IMR-90 (cell line): Measurements from ENCODE around the gene CSH1. TPM values are rescaled to one million over a fixed set of nuclear protein-coding genes. Genes with fewer than 3 reads are reported as not detected.

Source experiments
- ATAC-seq: fragments of 200-7000 bp; cut with Tn5 transposase; 2 replicates; pipeline ENCODE4 v1.9.1; 2020; ENCODE audit warnings: low read depth, mild to moderate bottlenecking, moderate library complexity
- BruUV-seq: library from RNA; stranded (reverse); fragments of 400-500 nt; replicated peaks from 2 replicates; lab custom pipeline; 2021; lab: Mats Ljungman, UMichigan
- CTCF ChIA-PET: fragments of 300-600 bp; formaldehyde crosslinking; extraction: SDS; loops from one replicate; lab custom pipeline; 2021; ENCODE audit warnings: antibody characterized with exemption; lab: Yijun Ruan, JAX
- POLR2A ChIA-PET: fragments of 300-600 bp; sonication (Branson Sonifier 250); formaldehyde crosslinking; loops from one replicate; lab custom pipeline; 2022; ENCODE audit warnings: antibody characterized with exemption; ENCODE audit not compliant: unreplicated experiment; lab: Charles Lee
- DNase-seq: peaks from one replicate; pipeline ENCODE4 v3.0.0; 2013
- H2AFZ ChIP-seq: replicated peaks from 2 replicates; pipeline ENCODE3; 2013; ENCODE audit warnings: low read length, mild to moderate bottlenecking; ENCODE audit not compliant: poor library complexity
- H2AK5ac ChIP-seq: 2 replicates; pipeline ENCODE4 v1.6.1; 2013; ENCODE audit warnings: low read depth, low read length, inconsistent platforms
- H2AK9ac ChIP-seq: replicated peaks from 2 replicates; pipeline ENCODE3; 2013; ENCODE audit warnings: mild to moderate bottlenecking, low read depth, low read length, moderate library complexity; ENCODE audit not compliant: poor library complexity
- H2BK120ac ChIP-seq: 2 replicates; pipeline ENCODE4 v1.6.1; 2013; ENCODE audit warnings: low read depth, low read length, inconsistent platforms
- H2BK15ac ChIP-seq: 3 replicates; pipeline ENCODE4 v1.6.1; 2013; ENCODE audit warnings: low read depth, low read length, inconsistent platforms
- H2BK20ac ChIP-seq: 2 replicates; pipeline ENCODE4 v1.6.1; 2013; ENCODE audit warnings: low read depth, mild to moderate bottlenecking, inconsistent platforms, low read length, moderate library complexity
- H2BK5ac ChIP-seq: 2 replicates; pipeline ENCODE4 v1.6.1; 2013; ENCODE audit warnings: mild to moderate bottlenecking, low read depth, low read length, inconsistent platforms; ENCODE audit not compliant: poor library complexity, severe bottlenecking
- H3K14ac ChIP-seq: replicated peaks from 2 replicates; pipeline ENCODE4 v1.6.1; 2013; ENCODE audit warnings: low read depth, low read length, inconsistent platforms
- H3K18ac ChIP-seq: 2 replicates; pipeline ENCODE4 v1.6.1; 2013; ENCODE audit warnings: low read depth, low read length, control low read depth
- H3K23ac ChIP-seq: 2 replicates; pipeline ENCODE4 v1.6.1; 2013; ENCODE audit warnings: low read depth, low read length, inconsistent platforms
- H3K27ac ChIP-seq: 2 replicates; pipeline ENCODE4 v1.5.1; 2013; ENCODE audit warnings: mild to moderate bottlenecking, control low read depth, low read length; ENCODE audit not compliant: insufficient read depth
- H3K27me3 ChIP-seq: 2 replicates; pipeline ENCODE4 v1.6.1; 2013; ENCODE audit warnings: low read length; ENCODE audit not compliant: control insufficient read depth, insufficient read depth
- H3K36me3 ChIP-seq: 2 replicates; pipeline ENCODE4 v1.6.1; 2013; ENCODE audit warnings: low read length, mixed read lengths; ENCODE audit not compliant: control insufficient read depth, insufficient read depth
- H3K4ac ChIP-seq: 2 replicates; pipeline ENCODE4 v1.6.1; 2013; ENCODE audit warnings: low read depth, low read length, inconsistent platforms
- H3K4me1 ChIP-seq: 2 replicates; pipeline ENCODE4 v1.6.1; 2013; ENCODE audit warnings: low read length, mixed read lengths; ENCODE audit not compliant: control insufficient read depth, insufficient read depth
- H3K4me2 ChIP-seq: 2 replicates; pipeline ENCODE4 v1.6.1; 2013; ENCODE audit warnings: low read depth, mild to moderate bottlenecking, control low read depth, low read length, moderate library complexity
- H3K4me3 ChIP-seq: 2 replicates; pipeline ENCODE4 v1.5.1; 2013; ENCODE audit warnings: low read depth, mild to moderate bottlenecking, control low read depth, low read length, moderate library complexity; ENCODE audit not compliant: insufficient read depth
- H3K56ac ChIP-seq: 2 replicates; pipeline ENCODE4 v1.6.1; 2013; ENCODE audit warnings: low read length, inconsistent platforms; ENCODE audit not compliant: insufficient read depth; ENCODE audit errors: extremely low read depth
- H3K79me1 ChIP-seq, 2 experiments: 2 replicates each; pipeline ENCODE4 v1.6.1; 2013; ENCODE audit warnings: low read length in 2 of 2, inconsistent platforms in 1 of 2, low read depth in 1 of 2
- H3K9ac ChIP-seq: 2 replicates; pipeline ENCODE4 v1.6.1; 2013; ENCODE audit warnings: low read depth, low read length, control low read depth
- H3K9me1 ChIP-seq: 2 replicates; pipeline ENCODE4 v1.6.1; 2013; ENCODE audit warnings: low read length, inconsistent platforms; ENCODE audit not compliant: insufficient read depth
- H3K9me3 ChIP-seq: 2 replicates; pipeline ENCODE4 v1.6.1; 2013; ENCODE audit warnings: low read length; ENCODE audit not compliant: control insufficient read depth, insufficient read depth
- H4K20me1 ChIP-seq: 2 replicates; pipeline ENCODE4 v1.6.1; 2013; ENCODE audit warnings: low read length, inconsistent platforms; ENCODE audit not compliant: insufficient read depth
- H4K5ac ChIP-seq: 2 replicates; pipeline ENCODE4 v1.6.1; 2013; ENCODE audit warnings: mild to moderate bottlenecking, low read depth, low read length, control low read depth
- H4K8ac ChIP-seq, 2 experiments: 2 replicates each; pipeline ENCODE4 v1.6.1; 2013; ENCODE audit warnings: low read depth in 2 of 2, low read length in 2 of 2, control low read depth in 1 of 2, inconsistent platforms in 1 of 2
- H4K91ac ChIP-seq: 2 replicates; pipeline ENCODE4 v1.6.1; 2013; ENCODE audit warnings: low read depth, low read length, inconsistent platforms; ENCODE audit not compliant: insufficient read depth
- BHLHE40 ChIP-seq: fragments of 150-350 bp; IDR thresholded peaks from 2 replicates; pipeline ENCODE4 v1.6.1; 2016; ENCODE audit warnings: mild to moderate bottlenecking, low read depth, low read length
- CEBPB ChIP-seq: IDR thresholded peaks from 2 replicates; pipeline ENCODE4 v1.6.1; 2012; ENCODE audit warnings: low read depth, low read length, improper control_type of control experiment
- CHD1 ChIP-seq: IDR thresholded peaks from 2 replicates; pipeline ENCODE4 v1.6.1; 2012; ENCODE audit warnings: low read depth, low read length, improper control_type of control experiment
- FOS ChIP-seq: fragments of 150-350 bp; IDR thresholded peaks from 2 replicates; pipeline ENCODE4 v1.6.1; 2016; ENCODE audit warnings: low read depth, low read length
- MAFK ChIP-seq: IDR thresholded peaks from 2 replicates; pipeline ENCODE4 v1.6.1; 2012; ENCODE audit warnings: low read depth, low read length, improper control_type of control experiment
- MAZ ChIP-seq: IDR thresholded peaks from 2 replicates; pipeline ENCODE4 v1.6.1; 2012; ENCODE audit warnings: low read depth, mild to moderate bottlenecking, low read length, improper control_type of control experiment, moderate library complexity, borderline replicate concordance
- MXI1 ChIP-seq: IDR thresholded peaks from 2 replicates; pipeline ENCODE4 v1.6.1; 2012; ENCODE audit warnings: low read depth, mild to moderate bottlenecking, low read length, moderate library complexity, borderline replicate concordance
- NFE2L2 ChIP-seq: fragments of 150-350 bp; IDR thresholded peaks from 2 replicates; pipeline ENCODE4 v1.6.1; 2016; ENCODE audit warnings: low read depth, mild to moderate bottlenecking, low read length
- POLR2A ChIP-seq: IDR thresholded peaks from 2 replicates; pipeline ENCODE4 v1.6.1; 2012; ENCODE audit warnings: mild to moderate bottlenecking, low read depth, low read length
- RAD21 ChIP-seq: IDR thresholded peaks from 2 replicates; pipeline ENCODE4 v1.6.1; 2012; ENCODE audit warnings: low read length, improper control_type of control experiment
- RCOR1 ChIP-seq: IDR thresholded peaks from 2 replicates; pipeline ENCODE4 v1.6.1; 2012; ENCODE audit warnings: mild to moderate bottlenecking, low read length, improper control_type of control experiment; ENCODE audit not compliant: insufficient replicate concordance
- RFX5 ChIP-seq: IDR thresholded peaks from 2 replicates; pipeline ENCODE4 v1.8.0; 2012; ENCODE audit warnings: low read depth, mild to moderate bottlenecking, low read length, moderate library complexity
- SMC3 ChIP-seq: fragments of 150-350 bp; IDR thresholded peaks from 2 replicates; pipeline ENCODE4 v1.6.1; 2016; ENCODE audit warnings: low read depth, mild to moderate bottlenecking, antibody characterized with exemption, low read length, moderate library complexity
- WGBS, 2 experiments: methylation state at CpG; one replicate each; pipeline versions ENCODE4 v1.1.5 to v1.1.7; 2013; ENCODE audit warnings: missing lambda C conversion rate in 2 of 2; ENCODE audit not compliant: insufficient read length in 1 of 2; ENCODE audit errors: extremely low coverage in 2 of 2; 5-methylcytosine and 5-hydroxymethylcytosine counted together
- dilution Hi-C: fragments of 300-500 bp; cut with HindIII; formaldehyde crosslinking; loops from one replicate; pipeline ENCODE4 v1.14.3; 2018; ENCODE audit warnings: low sequenced_read_pairs; ENCODE audit not compliant: unreplicated experiment
- in situ Hi-C: fragments of 300-500 bp; cut with MboI; formaldehyde crosslinking; loops from 3 replicates; pipeline ENCODE4 v1.14.3; 2019; ENCODE audit warnings: low sequenced_read_pairs, inconsistent platforms, mixed read lengths
- intact Hi-C: fragments of 100-400 bp; cut with micrococcal nuclease; formaldehyde crosslinking; loops from 2 replicates; pipeline ENCODE4 v1.10.0; 2022
- polyA plus RNA-seq, 3 experiments: library from polyadenylated mRNA; depleted of rRNA; stranded (reverse); fragments of >200 nt; gene quantifications; 2 replicates each; pipeline ENCODE4 v1.2.3, GENCODE V29; 2012; ENCODE audit warnings: low replicate concordance in 1 of 3
- total RNA-seq: library from RNA; depleted of rRNA; stranded (reverse); fragments of >200 nt; gene quantifications from 2 replicates; pipeline ENCODE4 v1.2.3, GENCODE V29; 2012
- TF ChIP-seq, protein P1 (sequence below): fragments of 150-350 bp; IDR thresholded peaks from 2 replicates; pipeline ENCODE4 v1.6.1; 2016; ENCODE audit warnings: low read depth, mild to moderate bottlenecking, low read length, moderate library complexity, borderline replicate concordance
- TF ChIP-seq, protein P2 (sequence below): fragments of 150-350 bp; IDR thresholded peaks from 2 replicates; pipeline ENCODE4 v1.6.1; 2017; ENCODE audit warnings: mild to moderate bottlenecking, antibody characterized with exemption, low read length, low read depth

CSH1 gene
- total and polyA plus RNA-seq, 2 of the 4 experiments (the other 2 are of a cell fraction), result not detected

DNA sequence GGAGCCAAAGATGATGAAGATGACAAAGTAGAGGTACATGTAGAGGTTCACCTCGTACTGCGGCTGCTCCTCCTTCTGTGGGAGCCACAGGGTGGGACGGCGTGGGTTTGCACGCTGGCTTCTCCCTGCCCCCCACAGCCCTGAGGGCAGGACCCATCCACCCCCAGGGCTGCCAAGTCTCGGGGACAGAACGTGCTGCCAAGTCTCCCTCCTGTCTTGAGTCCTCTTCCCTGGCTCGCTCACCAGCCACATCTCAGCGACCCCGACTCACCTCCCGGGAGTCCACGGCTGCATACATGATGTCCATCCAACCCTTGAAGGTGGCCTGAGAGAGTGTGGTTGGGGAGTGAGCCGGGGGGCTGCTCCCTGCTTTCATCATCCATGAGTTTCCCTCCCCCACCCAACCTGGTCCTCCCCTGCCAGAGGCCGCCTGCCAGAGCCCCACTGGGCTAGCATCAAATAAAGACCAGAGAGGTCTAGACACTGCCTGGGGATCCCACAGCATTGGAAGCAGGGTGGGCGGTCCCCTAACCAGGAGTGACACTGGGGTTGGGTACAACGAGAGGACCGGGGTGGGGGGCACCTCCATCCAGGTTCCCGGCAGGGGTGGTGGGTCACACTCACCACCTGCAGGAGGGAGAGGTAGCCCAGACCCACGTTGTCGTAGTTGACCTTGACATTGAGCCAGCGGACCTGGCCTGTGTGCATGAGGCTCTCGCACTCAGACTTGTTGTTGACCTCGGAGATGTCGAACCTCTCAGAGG is 48.5 kb upstream of the CSH1 start (continued):
- no peak for TF ChIP-seq RCOR1

DNA sequence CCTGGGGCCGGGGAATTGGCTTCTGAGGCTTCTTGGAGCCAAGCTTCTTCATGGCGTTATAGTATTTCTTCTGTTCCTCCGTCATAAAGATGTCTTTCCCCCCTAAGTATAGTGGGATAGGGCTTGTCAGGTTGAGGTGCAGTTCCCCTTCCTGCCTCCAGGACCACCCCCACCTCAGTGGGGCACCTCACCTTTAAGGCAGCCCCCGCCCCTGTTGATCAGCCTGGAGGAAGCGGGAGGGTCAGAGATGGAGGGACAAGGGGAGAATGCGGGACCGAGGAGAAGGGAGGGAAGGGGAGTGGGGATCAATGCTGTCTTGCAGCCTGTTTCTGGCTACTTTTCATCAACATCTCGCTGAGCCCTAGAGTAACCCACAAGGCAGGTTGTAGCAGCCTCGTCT is 47.4 kb upstream of the CSH1 start:
- no peak overlapping the region for H3K56ac ChIP-seq
- no peak overlapping the region for H4K91ac ChIP-seq
- no peaks in the 10 kb centered on the region for H3K9me1 ChIP-seq
- H3K9me3 ChIP-seq, result no peaks in the 10 kb centered on the region; the same call in 1 of the 2 replicates
- no TSS peak for BruUV-seq
- dilution Hi-C loops, result no loop called here
- H2BK20ac ChIP-seq, result no peak overlapping the region
- CTCF ChIA-PET, result interaction anchor here (1.3 kb wide), 1 partner anchor 13 kb away, joined by 3 read pairs; no protein-coding TSS in a partner anchor
- no peak overlapping the region for H4K5ac ChIP-seq
- H2BK120ac ChIP-seq, result no peak overlapping the region
- ATAC-seq, result no peak
- no peak overlapping the region for H2BK5ac ChIP-seq
- in situ Hi-C loops, result no loop called here
- H3K23ac ChIP-seq, result no peak overlapping the region
- H3K27ac ChIP-seq, result no peak overlapping the region
- H4K8ac ChIP-seq, result no peak overlapping the region
- no peak overlapping the region for H3K18ac ChIP-seq
- WGBS, 2 experiments, result no CpG with 5 or more reads among the region's 9 CpGs
- no peak overlapping the region for H2AK5ac ChIP-seq
- no peak overlapping the region for H2BK15ac ChIP-seq
- no peaks in the 10 kb centered on the region for H3K36me3 ChIP-seq
- H2AK9ac ChIP-seq, result no peak overlapping the region
- H3K27me3 ChIP-seq, result peaks cover 4% of the 10 kb centered on the region; the same call in 1 of the 2 replicates
- H3K4me2 ChIP-seq, result no peak overlapping the region
- no peak for DNase-seq
- no peaks in the 10 kb centered on the region for H3K4me1 ChIP-seq
- no peak overlapping the region for H3K4me3 ChIP-seq
- H3K14ac ChIP-seq, result no peak overlapping the region
- intact Hi-C loops, result no loop called here
- no peak overlapping the region for H3K4ac ChIP-seq
- TF ChIP-seq NFE2L2 (no peak), POLR2A (no peak), SMC3 (no peak), MAFK (no peak), RAD21 (no peak), MXI1 (no peak), RCOR1 (no peak), CHD1 (no peak), FOS (no peak), BHLHE40 (no peak), MAZ (no peak), RFX5 (no peak), CEBPB (no peak)
- TF ChIP-seq, protein P1, sequence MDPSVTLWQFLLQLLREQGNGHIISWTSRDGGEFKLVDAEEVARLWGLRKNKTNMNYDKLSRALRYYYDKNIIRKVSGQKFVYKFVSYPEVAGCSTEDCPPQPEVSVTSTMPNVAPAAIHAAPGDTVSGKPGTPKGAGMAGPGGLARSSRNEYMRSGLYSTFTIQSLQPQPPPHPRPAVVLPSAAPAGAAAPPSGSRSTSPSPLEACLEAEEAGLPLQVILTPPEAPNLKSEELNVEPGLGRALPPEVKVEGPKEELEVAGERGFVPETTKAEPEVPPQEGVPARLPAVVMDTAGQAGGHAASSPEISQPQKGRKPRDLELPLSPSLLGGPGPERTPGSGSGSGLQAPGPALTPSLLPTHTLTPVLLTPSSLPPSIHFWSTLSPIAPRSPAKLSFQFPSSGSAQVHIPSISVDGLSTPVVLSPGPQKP, result no peak
- TF ChIP-seq, protein P2, sequence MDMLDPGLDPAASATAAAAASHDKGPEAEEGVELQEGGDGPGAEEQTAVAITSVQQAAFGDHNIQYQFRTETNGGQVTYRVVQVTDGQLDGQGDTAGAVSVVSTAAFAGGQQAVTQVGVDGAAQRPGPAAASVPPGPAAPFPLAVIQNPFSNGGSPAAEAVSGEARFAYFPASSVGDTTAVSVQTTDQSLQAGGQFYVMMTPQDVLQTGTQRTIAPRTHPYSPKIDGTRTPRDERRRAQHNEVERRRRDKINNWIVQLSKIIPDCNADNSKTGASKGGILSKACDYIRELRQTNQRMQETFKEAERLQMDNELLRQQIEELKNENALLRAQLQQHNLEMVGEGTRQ, result no peak
- no peaks in the 10 kb centered on the region for H4K20me1 ChIP-seq
- H3K79me1 ChIP-seq, result no peaks in the 10 kb centered on the region
- POLR2A ChIA-PET, result no interaction called here
- H3K9ac ChIP-seq, result no peak overlapping the region
- H2AFZ ChIP-seq, result no peak overlapping the region
